SU-DHL-6 (cell line): ENCODE data around the gene OR6B2.
"Not testable (repeated sequence)": the region's sequence is repeated elsewhere in the genome, so short reads cannot be mapped to it uniquely, and the experiment has no call there.

Source experiments
- CTCF ChIP-seq: fragments of 200-600 bp; sonication (generic); IDR thresholded peaks from one replicate; pipeline ENCODE4 v1.5.1; 2017; ENCODE audit warnings: antibody characterized with exemption, mild to moderate bottlenecking, low read length, moderate library complexity; ENCODE audit not compliant: insufficient read depth, poor library complexity, severe bottlenecking
- EZH2phosphoT487 ChIP-seq: fragments of 200-600 bp; sonication (generic), shearing (Covaris generic); conservative IDR thresholded peaks from 2 replicates; pipeline ENCODE4 v1.6.1; 2018; ENCODE audit warnings: mild to moderate bottlenecking, antibody characterized with exemption, low read length, moderate library complexity, mixed read lengths

GRCh38 chr2:240044096-240044495 lies 13.9 kb upstream of the OR6B2 start:
- not testable (repeated sequence) for TF ChIP-seq CTCF, EZH2phosphoT487
